Stromal cell of bone marrow (primary cell): ENCODE measurements around the gene NRAS.
A peak's percentile ranks its signal among the peaks of the same experiment; 100 is the strongest.

Experiments used
- DNase-seq: peaks from one replicate; pipeline ENCODE4 v3.0.0-alpha.2; 2012; ENCODE audit warnings: low read depth

Gene NRAS

DNA sequence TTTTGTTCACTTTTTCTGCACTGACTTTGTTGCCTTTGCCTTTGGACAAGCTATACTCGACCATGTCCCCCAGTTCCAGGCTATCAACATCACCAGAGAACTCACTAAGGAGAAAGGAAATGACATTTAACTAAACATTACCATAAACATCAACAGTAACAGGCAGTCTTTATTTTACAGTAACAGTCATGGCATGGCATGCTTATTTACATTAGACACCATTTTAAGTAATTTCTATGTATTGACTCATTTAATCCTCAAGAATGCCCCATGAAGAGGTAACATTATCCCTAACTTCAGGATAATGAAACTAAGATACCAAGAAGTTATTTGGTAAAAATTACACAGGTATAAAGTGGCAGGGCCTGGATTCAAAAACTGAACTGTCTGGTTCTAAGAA is 8.7 kb upstream of the NRAS start:
- DNase-seq = no peak

DNA sequence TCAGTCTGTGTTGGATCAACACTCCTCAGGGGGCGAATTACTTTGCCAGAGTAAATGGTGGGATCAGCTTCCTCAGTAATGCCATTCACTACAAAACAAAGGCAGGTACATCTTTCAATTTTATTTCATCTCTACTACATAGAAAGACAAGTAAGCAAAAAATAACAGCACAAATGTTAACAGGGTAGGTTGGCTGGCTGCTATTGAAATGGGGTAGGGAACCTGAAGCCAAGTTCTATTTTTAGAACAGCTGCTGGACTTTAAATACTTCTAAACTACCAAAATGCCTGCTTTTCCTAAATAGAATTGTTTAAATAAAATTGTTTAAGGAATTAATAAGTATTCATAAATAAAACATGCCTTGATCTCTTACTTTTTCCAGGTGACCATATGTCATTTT is 7.3 kb upstream of the NRAS start:
- DNase-seq = no peak

DNA sequence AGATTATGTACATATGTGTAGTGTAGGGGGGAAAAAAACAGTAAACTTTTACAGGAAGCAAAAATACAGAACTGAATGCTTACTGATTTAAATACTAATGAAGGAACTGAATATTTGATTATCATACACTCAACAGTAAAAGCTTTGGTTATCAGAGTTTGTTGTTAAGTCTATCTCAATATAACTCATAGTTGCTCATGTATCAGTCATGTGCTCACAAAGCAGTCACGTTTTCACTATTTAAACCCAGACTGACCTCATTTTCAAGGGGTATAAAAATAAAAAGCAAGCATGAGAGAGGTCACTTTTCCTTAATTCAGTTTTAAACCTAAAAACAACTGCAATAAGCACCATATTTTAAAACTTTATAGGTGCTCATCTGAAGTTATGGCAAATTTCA is 6.9 kb upstream of the NRAS start:
- no peak for DNase-seq

DNA sequence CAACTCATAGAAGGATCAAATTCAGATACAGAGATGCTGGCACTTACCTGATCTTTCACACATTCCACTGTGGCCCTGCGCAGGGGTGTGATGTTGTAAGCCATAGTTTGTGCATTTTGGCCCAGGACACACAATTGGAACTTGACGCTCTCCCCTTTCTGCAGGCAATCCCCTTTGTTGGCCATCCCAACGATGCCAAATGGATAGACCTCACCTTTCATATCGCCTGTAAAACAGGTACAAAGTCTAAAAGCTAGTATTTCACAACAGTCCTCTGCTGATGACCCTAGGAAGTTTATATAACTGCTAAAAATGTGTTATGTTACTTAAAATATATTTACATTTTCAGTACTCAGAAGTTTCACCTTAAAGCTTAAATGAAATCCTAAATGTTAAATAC is 3.9 kb upstream of the NRAS start:
- DNase-seq = no peak

DNA sequence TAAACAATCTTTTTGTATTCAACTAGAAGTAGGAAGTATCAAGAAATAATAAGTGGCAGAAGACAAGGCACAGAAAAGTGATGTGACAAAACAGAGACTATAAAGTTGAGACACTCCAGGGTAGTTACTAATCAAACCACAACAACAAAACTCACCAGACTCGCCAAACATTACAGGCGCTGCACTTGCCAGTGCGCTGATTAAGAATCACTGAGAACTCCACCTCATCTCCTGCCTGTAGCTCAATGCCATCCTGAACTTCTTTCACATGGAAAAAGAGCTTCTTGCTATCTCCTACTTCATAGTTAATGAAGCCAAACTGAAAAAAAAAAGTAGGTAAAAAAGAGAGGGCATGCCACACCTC is 2.8 kb upstream of the NRAS start:
- DNase-seq = no peak

DNA sequence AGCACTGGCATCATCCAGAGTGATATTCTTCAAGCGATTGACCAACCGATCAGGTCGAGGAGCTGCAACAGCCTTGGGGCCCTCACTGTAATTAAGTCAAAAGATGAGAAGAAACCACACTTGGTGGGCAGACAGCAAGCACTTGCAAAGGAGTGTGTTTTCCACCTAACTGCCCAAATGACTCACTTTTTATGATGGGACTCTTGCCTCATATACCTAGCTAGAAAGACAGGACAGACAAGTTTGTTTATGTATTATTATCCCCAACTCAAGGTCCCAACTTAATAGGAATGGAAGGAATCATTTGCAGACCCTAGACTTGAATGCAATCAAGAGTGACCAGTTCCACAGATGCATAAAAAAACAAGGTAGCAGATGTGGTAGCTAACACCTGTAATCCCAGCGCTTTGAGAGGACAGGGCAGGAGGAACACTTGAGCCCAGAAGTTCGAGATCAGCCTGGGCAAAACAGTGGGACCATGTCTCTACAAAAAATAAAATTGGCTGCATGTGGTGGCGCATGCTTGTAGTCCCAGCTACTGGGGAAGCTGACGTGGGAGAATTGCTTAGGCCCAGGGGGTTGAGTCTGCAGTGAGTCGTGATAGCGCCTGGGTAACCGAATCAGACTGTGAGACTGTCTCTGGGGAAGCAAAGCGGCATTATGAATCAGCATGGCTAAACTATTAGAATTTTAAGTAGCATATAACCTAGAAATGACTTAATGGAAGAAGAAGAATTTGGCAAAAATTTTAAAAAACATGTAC is 2.3 kb upstream of the NRAS start:
- peak; percentile 41 for DNase-seq

DNA sequence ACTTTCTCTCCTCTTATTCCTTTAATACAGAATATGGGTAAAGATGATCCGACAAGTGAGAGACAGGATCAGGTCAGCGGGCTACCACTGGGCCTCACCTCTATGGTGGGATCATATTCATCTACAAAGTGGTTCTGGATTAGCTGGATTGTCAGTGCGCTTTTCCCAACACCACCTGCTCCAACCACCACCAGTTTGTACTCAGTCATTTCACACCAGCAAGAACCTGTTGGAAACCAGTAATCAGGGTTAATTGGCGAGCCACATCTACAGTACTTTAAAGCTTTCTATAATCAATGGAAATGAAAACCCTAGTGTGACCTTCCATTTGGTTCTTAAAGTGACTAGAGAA is 643 bp downstream of the NRAS start:
- no peak for DNase-seq

DNA sequence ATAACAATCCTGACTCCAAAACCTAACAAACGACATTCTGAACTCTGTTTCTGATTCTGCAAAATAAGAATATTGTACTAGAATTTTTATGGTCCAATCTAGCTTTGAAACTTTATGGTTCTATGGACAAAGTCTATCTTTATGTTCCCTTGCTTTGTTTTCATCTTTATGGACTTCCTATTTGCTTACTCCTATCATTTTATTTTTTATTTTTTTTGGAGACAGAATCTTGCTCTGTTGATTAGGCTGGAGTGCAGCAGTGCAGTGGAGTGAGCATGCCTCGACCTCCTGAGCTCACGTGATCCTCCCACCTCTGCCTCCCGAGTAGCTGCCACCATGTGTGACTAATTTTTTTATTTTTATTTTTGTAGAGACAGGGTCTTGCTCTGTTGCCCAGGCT is 3.6 kb downstream of the NRAS start:
- DNase-seq = no peak

DNA sequence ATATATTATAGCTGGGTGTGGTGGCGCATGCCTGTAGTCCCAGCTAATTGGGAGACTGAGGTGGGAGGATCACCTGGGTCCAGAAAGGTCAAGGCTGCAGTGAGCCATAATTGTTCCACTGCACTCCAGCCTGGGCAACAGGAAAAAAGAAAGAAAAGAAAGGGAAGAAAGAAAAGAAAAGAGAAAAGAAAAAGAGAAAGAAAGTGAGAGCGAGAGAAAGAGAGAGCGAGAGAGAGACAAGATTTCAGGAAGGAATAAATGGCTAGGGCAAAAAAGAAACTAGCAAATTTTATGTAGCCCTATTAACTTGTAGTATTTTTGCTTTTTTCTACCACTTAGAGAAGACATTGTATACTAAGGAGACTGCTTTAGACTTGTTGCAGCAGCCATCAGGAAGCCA is 6.2 kb downstream of the NRAS start:
- DNase-seq = no peak

DNA sequence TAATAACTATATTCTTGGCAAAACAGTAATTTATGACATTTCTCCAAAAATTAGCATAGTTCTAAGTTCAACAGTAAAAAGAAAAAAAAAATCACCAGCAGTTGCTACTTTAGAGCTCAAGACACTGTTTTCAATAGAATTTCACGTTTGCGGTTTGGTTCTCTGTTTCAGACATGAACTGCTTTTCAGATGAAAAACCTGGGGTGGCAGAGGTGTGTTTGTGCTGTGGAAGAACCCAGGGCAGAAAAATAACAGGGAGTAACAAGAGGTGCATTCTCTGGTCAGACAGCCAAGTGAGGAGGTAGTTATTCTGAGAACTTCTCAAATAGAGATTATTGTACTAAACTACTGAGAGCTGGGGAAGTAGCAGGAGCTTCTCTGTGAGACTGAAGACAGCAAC is 9.0 kb downstream of the NRAS start:
- no peak for DNase-seq

DNA sequence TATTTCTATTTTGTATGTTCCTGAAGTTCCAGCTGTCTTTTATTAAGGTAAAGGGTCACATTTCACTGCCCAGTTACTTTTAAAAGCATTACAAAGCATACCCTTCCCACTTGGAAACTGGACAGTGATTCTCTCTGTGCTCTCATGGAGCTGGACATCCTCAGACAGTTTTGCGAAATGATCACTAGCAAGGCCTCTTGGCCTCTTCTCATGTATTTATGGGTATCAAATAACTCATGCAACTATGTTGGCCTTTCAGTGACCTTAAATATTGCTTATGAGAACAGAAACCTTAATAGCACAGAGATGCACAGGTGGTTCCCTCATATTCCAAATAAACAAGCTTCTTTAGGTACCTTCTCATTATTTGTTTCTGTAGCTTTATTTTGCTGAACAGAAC is 13.3 kb downstream of the NRAS start:
- no peak for DNase-seq

DNA sequence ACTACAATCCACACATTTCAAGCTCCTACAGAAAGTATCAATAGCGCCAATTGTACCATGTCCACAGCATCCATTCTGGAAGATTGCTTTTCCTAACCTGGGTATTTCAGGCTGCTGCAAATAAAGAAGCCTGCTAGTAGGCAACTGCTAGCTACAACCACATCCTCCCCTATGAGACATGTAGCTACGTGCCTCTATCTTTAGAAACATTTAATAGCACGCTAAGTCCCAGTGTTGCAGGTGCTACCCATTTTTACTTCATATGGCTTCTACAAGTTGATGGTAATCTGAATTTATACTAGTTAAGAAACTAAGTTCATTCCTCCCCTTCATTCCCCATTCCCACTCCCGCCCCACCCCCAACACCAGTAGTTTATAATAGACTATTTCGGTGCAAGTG is 13.8 kb downstream of the NRAS start:
- no peak for DNase-seq

DNA sequence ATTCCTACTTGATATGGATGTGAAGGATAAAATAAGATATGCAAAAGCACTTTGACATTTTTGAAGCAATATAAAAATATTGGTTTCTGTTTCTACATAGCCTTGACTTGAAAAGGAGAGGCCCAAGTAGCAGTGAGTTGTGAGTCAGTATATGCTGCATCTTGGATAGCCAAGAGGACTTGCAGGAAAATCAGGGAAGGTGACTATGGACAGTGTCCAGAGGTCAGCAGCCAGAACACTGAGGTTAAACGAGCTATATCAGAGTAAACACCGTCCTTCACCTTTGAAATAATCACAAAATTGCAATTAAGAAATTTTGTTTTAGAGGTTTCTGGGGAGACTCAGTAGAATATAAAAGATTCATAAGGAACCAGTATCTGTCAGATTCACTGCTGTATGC is 14.6 kb downstream of the NRAS start:
- DNase-seq = no peak

DNA sequence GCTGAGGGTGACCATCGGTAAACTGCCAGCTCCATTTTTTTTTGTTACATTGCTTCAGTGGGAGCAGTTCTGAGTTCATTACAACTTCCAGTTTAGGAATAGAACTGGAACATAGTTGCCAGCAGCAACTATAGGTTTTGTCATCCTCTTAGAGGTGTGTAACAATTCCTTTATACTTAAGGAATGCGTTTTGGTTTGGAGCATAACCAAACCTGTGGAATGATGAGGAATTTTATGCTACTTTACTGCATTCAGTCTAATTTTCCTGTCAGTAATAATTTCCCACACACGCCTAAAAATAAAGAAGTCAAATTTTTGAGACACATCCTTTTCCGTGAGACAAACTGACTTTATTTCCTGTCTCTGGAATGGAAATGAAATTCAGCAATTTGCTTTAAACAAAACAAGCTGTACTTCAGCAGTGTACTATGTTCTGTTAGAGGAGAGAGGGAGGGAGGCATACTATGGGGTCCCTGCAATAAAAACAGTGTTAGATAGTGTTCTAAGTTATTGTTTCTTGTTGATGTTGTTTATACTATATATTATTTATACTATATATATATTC is 16.5 kb downstream of the NRAS start:
- DNase-seq = no peak

DNA sequence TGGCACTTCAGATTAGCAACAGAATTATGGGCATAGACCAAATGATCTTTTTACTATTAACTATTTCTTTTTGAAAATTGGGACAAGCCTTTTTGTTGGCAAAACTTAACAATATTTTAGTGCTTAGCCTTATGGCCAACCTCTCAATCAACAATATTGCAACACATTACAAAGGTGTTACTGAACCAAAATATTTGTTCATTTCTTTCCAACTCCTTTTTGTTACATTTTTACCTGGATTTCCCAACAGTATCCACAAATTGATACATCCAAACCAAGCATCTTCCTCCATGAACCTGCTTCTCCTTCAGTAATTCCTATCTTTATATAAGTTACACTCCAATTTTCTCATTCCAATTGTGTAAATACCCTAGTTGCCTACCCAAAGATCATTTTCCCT is 19.8 kb downstream of the NRAS start:
- DNase-seq = no peak

DNA sequence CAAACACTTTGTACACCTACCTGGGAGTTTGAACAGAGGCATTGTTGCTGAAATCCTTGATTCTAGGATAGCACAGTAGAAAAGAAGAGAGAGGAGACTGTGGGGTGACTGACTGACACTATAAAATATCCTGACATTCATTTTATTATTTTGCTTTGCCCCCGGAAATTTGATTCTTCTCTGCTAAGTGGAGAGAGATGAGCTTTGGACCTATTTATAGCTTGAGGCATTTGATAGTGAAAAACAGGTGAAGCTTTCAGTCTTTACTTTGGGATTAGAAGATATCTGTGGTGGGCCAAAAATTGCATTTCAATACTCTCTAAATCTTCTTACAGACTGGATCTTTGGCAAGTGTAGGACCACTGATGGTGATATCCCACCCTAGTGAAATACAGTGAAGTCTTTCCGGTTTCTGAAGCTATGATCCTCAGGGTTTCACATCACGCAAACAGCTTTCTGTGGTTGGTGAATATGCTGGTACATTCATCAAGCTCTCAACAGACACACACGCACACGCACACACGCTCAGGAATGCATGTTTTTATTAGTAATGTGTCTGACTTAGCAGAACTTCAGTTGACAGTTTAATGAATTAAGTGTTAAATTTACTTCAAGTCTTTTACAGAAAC is 21.0 kb downstream of the NRAS start, which contains the start of gene AMPD1:
TSS of gene AMPD1 (minus strand) at position 117 of the 629 bp plus-strand sequence. CDS start at position 42, 75 bp downstream.
- no peak for DNase-seq

DNA sequence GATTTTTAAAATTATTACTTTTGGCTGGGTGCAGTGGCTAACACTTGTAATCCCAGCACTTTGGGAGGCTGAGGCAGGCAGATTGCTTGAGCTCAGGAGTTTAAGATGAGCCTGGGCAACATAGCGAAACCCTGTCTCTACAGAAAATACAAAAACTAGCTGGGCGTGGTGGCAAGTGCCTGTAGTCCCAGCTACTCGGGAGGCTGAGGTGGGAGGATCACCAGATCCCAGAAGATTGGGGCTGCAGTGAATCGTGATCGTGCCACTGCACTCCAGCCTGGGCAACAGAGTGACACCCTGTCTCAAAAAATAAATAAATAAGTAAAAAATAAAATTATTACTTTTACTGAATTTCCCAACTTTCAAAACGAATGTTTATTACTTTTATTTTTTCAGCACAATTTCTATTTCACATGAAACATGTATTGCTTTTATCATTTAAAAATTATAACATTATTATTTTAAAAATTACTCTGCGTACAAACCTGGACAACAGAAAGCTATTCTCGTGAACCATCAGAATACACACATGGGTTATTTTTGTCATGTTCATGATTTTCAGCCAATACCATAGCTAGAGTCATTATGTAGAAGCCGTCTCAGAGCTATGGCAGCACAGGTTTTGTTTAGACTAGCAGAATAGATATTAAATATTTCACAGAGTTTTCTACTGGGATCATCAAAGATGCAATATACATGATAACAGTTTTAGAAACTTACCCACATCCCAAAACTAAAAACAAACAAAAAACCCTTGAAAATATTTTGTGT is 21.8 kb downstream of the NRAS start:
- DNase-seq = no peak

DNA sequence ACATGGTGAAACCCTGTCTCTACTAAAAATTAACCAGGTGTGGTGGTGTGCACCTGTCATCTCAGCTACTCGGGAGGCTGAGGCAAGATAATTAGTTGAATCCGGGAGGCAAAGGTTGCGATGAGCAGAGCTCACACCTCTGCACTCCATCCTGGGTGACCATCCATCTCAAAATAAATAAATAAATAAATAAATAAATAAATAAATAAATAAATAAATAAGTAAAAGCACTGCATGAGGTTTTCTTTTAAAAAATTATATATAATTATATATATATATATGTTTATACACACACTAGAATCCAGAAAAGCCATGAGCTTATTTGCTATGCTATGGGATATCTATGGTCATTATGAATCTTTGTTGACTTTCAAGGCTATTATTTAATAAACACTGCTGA is 23.6 kb downstream of the NRAS start:
- DNase-seq = no peak

DNA sequence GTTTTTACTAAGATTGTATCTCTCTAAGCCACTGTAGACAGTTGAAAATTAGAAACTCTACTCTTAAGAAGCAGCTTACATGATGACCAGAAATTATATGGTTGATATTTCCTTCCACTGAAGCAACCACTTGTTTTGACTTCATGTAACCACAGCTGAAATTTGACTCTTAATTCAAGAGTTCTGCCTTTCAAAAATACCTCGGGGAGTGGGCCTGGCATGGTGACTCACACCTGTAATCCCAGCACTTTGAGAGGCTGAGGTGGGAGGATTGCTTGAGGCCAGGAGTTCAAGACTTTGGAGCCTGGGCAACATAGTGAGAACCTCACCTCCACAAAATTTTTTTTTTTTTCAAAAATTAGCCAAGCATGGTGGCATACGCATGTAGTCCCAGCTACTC is 25.5 kb downstream of the NRAS start:
- no peak for DNase-seq

DNA sequence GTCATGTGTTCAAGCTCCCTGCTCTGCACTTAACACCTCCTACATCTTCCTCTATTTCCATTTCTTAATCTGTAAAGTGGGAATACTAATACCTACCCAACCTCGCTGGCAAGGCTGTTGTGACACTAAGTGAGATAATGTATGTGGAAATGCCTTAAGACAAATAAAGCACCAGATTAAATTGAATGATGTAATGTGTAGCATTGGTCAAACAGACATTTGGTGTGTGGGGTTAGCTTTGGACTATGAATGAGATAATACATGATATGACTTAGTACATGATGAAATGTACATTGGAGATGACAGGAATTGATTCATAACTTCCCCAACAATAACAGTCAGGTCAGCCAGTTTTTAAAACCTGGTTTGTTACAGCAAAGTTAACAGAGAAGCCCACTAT is 26.4 kb downstream of the NRAS start:
- DNase-seq = no peak

DNA sequence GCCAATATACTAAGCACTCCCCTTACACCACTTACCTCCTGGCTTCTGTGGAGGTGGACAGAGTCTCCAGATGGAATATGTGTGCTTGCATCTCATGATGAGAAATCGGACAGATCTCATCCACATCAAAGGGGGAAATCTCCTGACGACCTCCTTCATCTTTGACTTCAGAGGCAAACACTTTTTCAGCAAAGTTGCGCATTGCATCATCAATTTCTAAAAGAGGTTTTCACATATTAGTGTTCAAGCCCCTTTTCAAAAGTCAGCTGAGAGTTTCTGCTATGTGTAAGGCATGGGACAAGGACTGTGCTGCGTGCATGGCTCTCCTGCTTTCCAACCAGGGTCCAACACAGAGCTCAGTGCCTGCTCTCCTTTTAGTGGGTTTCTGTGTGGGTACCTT is 28.0 kb downstream of the NRAS start:
- DNase-seq = no peak

DNA sequence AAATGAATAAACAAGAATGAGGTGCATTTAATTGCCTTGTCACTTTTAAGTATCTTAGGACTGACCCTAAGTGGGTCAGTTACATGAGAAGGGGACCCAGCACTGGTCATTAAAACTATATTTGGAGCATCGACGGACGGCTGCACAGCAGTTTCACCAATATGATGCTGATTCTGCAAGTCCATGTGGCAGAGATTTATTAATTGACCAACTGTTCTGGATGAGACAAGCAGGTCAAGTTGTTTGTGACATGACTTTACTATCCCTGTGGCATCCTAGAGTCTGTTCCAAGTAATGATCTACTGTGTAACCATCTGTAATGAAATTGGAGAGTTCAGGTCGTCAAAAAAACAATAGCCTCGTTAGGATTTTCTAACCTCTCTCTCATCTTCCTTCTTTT is 30.7 kb downstream of the NRAS start:
- DNase-seq = no peak

DNA sequence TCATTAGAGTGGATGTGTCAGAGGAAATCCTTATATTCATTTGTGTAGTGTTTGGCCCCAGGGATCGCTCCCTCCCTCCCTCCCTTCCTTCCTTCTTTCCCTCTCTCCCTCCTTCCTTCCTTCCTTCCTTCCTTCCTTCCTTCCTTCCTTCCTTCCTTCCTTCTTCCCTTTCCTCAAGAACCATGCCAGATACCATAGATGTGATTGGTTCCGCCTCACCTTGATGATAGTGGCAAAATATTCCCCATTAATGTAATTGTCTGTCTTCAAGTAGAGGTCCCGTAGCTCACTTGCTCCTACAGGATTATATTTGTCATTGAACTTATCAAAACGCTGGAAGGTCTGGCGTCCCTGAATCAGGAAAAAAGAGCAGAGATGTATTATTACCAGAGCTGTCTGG is 38.9 kb downstream of the NRAS start:
- DNase-seq = no peak
